GM12801 (cell line): Measurements from ENCODE around the gene RAI2.

Source experiments
- TF ChIP-seq, protein P1 (sequence below): IDR thresholded peaks from one replicate; pipeline ENCODE4 v1.5.1; 2011; ENCODE audit warnings: control low read depth; ENCODE audit not compliant: insufficient read length; ENCODE audit errors: extremely low read depth

The RAI2 gene

GRCh38 chrX:17829566-17829965 lies 31.5 kb downstream of the RAI2 start:
- TF ChIP-seq, protein P1, sequence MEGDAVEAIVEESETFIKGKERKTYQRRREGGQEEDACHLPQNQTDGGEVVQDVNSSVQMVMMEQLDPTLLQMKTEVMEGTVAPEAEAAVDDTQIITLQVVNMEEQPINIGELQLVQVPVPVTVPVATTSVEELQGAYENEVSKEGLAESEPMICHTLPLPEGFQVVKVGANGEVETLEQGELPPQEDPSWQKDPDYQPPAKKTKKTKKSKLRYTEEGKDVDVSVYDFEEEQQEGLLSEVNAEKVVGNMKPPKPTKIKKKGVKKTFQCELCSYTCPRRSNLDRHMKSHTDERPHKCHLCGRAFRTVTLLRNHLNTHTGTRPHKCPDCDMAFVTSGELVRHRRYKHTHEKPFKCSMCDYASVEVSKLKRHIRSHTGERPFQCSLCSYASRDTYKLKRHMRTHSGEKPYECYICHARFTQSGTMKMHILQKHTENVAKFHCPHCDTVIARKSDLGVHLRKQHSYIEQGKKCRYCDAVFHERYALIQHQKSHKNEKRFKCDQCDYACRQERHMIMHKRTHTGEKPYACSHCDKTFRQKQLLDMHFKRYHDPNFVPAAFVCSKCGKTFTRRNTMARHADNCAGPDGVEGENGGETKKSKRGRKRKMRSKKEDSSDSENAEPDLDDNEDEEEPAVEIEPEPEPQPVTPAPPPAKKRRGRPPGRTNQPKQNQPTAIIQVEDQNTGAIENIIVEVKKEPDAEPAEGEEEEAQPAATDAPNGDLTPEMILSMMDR, result no peak

GRCh38 chrX:17828171-17828570 lies 32.9 kb downstream of the RAI2 start:
- TF ChIP-seq, protein P1, result no peak

DNA sequence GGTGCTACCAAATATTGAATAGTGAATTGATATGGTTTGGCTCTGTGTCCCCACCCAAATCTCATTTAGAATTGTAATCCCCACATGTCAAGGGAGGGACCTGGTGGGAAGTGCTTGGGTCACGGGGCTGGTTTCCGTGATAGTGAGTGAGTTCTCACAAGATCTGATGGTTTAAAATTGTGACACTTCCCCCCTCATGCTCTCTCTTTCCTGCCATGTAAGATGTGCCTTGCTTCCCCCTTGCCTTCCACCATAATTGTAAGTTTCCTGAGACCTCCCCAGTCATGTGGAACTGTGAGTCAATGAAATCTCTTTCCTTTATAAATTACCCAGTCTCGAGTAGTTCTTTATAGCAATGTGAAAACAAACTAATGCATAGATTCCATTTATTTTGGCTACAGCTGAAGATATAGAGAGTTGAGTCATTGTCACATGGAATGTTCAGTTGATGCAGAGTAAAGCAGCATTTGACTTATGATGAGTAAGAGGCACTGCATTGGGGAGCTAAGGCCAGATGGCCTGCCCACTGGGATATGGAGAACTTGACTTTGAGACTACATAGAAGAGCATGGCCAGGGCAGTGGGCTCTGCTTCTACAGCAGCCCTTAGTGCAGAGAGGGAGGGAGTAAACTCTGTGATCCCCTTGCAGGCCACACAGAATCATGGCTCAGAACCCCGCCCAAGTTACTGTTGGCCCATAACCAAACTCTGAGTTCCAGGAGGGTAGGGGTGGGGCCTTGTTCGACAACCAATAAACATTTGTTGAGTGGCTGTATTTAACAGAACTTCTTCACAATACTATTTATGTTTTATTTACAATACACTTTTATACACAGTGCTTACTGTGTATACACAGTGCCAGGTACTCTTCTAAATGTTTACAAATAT lies 34.2 kb downstream of the RAI2 start:
- TF ChIP-seq, protein P1, result no peak

DNA sequence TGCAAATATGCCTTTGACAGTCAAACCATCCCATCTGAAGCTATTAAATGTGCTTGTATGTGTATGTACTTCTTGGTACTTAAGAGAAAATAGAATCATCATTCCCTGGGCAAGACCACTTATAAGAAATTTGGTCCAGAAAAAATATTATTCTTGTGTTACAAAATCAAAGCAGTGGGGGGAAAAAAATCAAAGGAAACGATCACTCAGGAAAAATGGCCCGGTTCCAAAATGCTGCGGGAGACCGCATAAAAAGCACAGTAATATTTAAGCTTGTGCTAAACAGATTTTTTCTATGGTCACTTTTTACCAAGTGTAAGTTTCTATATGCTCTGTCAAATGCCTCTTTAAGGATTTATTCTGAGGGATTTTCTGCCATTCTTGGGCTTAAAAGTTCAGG lies 36.1 kb downstream of the RAI2 start:
- TF ChIP-seq, protein P1, result no peak

DNA sequence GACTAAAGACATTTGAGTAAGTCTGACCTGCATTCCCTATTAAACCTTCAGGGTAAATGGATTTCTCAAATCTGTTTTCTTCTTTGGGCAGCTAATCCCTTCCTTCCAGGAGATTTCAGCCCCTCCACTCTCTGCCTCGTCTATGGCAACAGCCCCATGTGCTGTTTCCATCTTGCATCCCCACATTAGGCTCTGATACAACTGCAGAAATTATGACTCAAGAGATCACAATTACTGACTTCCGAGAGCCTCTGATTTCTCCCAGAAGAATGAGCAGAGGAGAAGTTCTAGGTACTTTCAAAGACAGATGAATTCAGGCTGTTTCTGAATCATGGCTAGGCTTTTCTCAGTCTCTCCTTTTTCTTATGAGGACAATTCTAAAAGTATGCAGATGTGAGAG lies 38.7 kb downstream of the RAI2 start:
- TF ChIP-seq, protein P1, result no peak

GRCh38 chrX:17820100-17820499 lies 41.0 kb downstream of the RAI2 start:
- TF ChIP-seq, protein P1, result no peak

- TF ChIP-seq, protein P1, result no peak
Observed at GRCh38 chrX:17818726-17819125, 42.4 kb downstream of the RAI2 start.
